Renal pelvis (tissue), 4 donors: Measurements from ENCODE around the gene PACS1. TPM values are rescaled to one million over a fixed set of nuclear protein-coding genes. Genes with fewer than 3 reads are reported as not detected.
A peak's percentile ranks its signal among the peaks of the same experiment; 100 is the strongest.
"Not testable (repeated sequence)": the region's sequence is repeated elsewhere in the genome, so short reads cannot be mapped to it uniquely, and the experiment has no call there.

ENCODE experiments used
- DNase-seq: peaks from one replicate; pipeline ENCODE4 v3.0.0-alpha.2; 2013
- polyA plus RNA-seq, 3 donors: library from polyadenylated mRNA; unstranded; fragments of 120-200 nt; gene quantifications; one replicate each; pipeline ENCODE4 v1.2.1, GENCODE V29; 2013; ENCODE audit not compliant: insufficient read length in 3 of 3

The PACS1 gene
- polyA plus RNA-seq, 3 donors: 46.0 to 53.7 (median 49.2) TPM

- DNase-seq: no peak
Observed at GRCh38 chr11:66272596-66272995, 202.5 kb downstream of the PACS1 start.

GRCh38 chr11:66274219-66274618 is 204.1 kb downstream of the PACS1 start:
- DNase-seq: no peak

GRCh38 chr11:66275396-66275795 is 205.3 kb downstream of the PACS1 start:
- DNase-seq: no peak

DNA sequence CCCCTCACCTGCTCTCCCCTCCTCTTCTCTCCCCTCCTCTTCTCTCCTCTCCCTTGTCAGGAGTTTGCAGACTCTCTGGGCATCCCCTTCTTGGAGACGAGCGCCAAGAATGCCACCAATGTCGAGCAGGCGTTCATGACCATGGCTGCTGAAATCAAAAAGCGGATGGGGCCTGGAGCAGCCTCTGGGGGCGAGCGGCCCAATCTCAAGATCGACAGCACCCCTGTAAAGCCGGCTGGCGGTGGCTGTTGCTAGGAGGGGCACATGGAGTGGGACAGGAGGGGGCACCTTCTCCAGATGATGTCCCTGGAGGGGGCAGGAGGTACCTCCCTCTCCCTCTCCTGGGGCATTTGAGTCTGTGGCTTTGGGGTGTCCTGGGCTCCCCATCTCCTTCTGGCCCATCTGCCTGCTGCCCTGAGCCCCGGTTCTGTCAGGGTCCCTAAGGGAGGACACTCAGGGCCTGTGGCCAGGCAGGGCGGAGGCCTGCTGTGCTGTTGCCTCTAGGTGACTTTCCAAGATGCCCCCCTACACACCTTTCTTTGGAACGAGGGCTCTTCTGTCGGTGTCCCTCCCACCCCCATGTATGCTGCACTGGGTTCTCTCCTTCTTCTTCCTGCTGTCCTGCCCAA is 206.0 kb downstream of the PACS1 start:
- no peak for DNase-seq

GRCh38 chr11:66276619-66277018 is 206.5 kb downstream of the PACS1 start:
- DNase-seq: not testable (repeated sequence)

- DNase-seq: not testable (repeated sequence)
Observed at GRCh38 chr11:66277064-66277463, 207.0 kb downstream of the PACS1 start.

GRCh38 chr11:66277471-66278362 is 207.6 kb downstream of the PACS1 start, which contains the start of gene CNIH2:
CNIH2 (plus strand) TSS chr11:66278175; CDS start chr11:66278457, 282 bp downstream.
- no peak for DNase-seq

GRCh38 chr11:66278363-66279091 is 208.5 kb downstream of the PACS1 start:
- DNase-seq: no peak

DNA sequence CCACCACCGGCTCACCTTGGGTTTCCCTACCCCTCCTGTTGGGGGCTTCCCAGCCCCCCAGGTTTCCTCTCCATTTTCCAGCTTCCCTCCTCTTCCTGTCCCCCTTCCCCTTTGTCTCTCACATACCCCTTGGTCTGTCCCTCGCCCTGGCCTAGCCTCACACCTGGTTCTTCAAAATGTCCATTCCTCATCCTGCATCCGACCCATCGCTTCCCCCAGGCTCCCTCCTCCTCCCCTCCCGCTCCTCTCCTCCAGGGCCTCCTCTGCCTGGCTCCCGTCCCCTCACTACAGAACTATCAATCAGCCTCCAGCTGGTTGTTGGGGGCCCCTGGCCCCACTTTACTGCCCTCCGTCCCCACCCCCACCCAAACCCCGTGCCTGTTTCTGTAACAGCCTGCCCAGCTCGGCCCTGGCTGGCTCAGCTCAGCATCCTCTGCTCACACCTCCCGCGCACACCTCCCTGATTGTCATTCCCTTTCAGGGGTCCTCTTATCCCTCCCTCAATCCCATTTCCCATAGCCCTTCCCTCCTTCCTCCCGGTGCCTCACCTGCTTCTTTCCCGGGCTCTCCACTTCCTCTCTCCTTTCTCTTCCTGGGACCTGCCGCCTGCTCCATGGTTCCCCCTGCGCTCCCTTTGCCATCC is 209.1 kb downstream of the PACS1 start:
- DNase-seq: no peak

DNA sequence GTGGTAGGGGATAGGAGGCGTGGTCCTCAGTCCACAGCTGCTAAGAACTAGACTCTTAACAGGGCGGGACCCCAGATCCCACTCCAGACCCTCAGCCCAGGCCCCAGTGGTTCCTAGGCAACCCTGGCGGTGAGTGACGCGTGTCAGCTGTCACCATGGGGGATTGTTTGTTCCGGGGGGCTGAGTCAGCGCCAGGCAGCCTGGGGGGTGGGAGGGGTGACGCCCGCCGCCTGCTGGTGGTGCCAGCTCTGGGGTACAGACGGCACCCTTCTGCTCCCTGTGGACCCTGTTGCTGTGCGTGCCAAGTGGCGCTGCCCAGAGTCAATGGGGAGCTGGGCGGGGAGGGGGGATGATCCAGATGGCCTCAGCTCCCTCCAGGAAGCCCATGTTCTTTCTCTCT is 210.4 kb downstream of the PACS1 start:
- no peak for DNase-seq

- no peak for DNase-seq
Observed at GRCh38 chr11:66281001-66281400, 210.9 kb downstream of the PACS1 start.

- no peak for DNase-seq
Observed at GRCh38 chr11:66281776-66282467, 211.8 kb downstream of the PACS1 start.

DNA sequence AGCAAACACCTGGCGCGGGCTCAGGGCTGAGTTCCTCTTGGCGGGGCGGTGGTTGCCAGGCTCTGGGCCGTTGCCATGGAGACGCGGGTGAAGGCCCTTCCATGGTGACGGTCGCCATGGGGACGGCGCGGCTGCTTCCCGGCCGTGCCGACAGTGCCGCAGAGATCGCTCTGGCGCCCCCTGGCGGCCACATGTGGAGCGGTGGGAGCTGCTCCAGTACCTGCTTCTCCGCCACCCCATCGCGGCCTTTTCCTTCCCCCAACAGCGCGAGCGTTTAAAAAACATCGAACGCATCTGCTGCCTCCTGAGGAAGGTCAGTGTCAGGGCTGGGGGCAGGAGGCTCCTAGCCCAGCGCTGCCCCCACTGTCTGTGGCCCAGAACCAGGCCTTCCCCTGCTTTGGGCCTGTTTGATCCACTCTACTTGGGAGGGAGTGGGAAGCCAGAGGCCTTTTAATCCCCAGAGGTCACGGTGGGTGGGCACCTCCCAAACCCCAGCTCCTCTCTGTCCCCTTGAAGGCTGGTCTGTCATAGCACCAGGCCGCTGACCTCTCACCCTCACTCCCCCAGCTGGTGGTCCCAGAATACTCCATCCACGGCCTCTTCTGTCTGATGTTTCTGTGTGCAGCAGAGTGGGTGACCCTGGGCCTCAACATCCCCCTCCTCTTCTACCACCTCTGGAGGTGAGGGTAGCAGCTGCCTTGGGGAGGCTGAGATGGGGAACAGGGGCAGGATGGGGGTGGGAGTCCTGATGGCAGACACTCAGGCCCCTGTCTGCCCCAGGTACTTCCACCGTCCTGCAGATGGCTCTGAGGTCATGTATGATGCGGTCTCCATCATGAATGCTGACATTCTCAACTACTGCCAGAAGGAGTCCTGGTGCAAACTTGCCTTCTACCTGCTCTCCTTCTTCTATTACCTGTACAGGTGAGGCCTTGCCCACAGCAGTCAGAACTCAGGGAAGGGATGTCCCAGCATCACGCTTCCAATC is 212.7 kb downstream of the PACS1 start:
- peak; percentile 98 for DNase-seq

DNA sequence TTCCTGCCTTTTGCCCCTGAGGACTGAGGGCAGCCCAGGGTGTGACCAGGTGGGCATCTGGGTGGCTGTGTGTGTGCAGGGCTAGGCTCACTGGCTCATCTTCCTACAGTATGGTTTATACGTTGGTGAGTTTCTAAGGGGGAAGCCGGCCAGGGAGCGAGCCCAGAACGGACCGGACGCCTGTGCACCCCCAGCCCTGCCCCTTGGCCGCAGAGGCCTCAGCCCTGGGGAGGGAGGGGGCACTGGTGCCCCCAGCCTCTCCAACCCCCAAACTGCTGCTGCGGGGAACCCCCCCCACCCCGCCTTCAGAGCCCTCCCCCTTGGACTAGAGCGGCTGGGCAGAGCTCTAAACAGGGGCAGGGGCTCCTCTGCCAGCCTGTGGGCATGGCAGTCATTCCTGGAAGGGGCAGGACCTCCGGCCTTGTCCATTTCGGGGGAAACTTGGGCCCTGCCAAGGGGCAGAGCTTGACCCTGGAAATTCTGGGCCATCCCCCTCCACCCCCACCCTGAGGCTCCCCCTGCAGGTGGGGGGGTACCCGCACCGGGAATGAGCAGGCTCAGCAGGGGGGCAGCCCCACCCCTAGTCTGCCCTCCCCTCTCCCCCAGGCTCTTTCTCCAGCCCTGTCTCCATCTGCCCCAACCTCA is 213.5 kb downstream of the PACS1 start:
- DNase-seq: no peak

DNA sequence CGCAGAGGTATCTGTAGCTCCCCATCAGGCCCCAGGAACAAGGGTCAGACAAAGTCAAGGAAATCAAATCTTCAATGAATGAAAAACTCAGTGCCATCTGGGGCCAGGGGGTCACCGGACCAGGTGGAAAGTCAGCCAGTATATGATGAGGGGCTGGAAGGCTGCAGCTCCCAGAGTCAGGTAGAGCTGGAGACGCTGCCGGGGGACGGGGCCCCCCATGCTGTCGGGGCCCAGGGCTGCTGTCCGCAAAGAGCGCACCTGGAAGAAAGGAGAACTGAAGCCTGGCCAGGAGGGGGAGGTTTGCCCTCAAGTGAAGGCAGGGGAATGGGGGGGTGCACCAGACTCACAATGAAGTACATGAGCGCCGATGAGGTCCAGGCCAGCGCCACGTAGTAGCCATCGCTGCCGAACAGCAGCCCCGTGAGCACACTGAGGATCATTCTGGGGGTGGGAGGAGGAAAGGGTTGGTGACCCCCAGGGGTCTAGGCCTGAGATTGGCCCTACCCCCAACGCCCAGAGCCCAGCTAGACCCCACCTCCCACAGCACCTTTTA is 214.5 kb downstream of the PACS1 start:
- no peak for DNase-seq

GRCh38 chr11:66285250-66285947 is 215.3 kb downstream of the PACS1 start:
- no peak for DNase-seq

GRCh38 chr11:66286699-66287098 is 216.6 kb downstream of the PACS1 start:
- no peak for DNase-seq

GRCh38 chr11:66287211-66287888 is 217.3 kb downstream of the PACS1 start:
- no peak for DNase-seq
